PC-9 (cell line): Measurements from ENCODE around the gene ZNF469.

Experiments used
- CTCF ChIP-seq: fragments of 200-600 bp; sonication (generic); conservative IDR thresholded peaks from 2 replicates; pipeline ENCODE4 v1.6.1; 2017; ENCODE audit warnings: mixed run types, antibody characterized with exemption, mild to moderate bottlenecking, moderate library complexity
- EZH2 ChIP-seq: fragments of 200-600 bp; sonication (generic); IDR thresholded peaks from 2 replicates; pipeline ENCODE4 v1.8.0; 2017; ENCODE audit warnings: antibody characterized with exemption, low read depth

- TF ChIP-seq CTCF (no peak), EZH2 (no peak)
These were observed 24.7 kb upstream of the ZNF469 start for GRCh38 chr16:88358023-88358420.
